Tibial nerve (tissue), 4 donors: ENCODE results near the gene MEDAG.

Source experiments
- CTCF ChIP-seq, 5 experiments: fragments of 200-600 bp in 3 of 5; fragments of 450-650 bp in 2 of 5; sonication (generic) in 3 of 5; IDR thresholded peaks; one replicate each; pipeline ENCODE4 v1.5.1; 2016 to 2019; ENCODE audit warnings: antibody characterized with exemption in 5 of 5, mild to moderate bottlenecking in 3 of 5, moderate library complexity in 2 of 5
- EP300 ChIP-seq, 2 donors: sonication (generic); formaldehyde crosslinking; IDR thresholded peaks; one replicate each; pipeline ENCODE4 v1.6.1; 2017; ENCODE audit warnings: antibody characterized with exemption in 2 of 2, mild to moderate bottlenecking in 1 of 2

DNA sequence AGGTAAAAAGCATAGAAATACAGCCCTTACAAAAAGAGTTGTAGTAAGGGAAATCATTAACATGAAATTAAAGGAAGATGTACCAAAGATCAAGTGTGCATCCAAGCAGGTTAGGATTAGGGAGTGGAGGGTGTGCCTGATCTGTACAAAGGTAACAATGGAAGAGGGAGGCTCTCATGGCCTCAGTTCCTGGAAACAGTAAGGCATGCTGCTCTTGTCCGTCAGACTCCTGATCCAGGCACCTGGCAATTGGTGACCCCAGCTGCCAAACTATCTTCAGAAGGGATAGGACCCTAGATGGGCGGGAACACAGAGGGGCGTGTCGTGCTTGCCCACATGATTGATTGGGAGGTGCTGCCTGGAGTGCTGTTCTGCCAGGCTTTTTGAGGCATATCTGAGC is 30.9 kb downstream of the MEDAG start:
- no peak for TF ChIP-seq CTCF (IDR thresholded peaks at IDR 0.05)
- no peak for TF ChIP-seq EP300 (IDR thresholded peaks at IDR 0.05)
